Endothelial cell (in vitro differentiated cells): Measurements from ENCODE around the gene NDUFB4. TPM values are rescaled to one million over a fixed set of nuclear protein-coding genes. Genes with fewer than 3 reads are reported as not detected.

Experiments
- DNase-seq: peaks from one replicate; pipeline ENCODE4 v3.0.0; 2021; ENCODE audit warnings: low spot score
- H3K27ac Mint-ChIP-seq: one replicate; pipeline ENCODE4 v1.8.0; 2021; ENCODE audit warnings: mixed read lengths, inconsistent platforms; ENCODE audit not compliant: unreplicated experiment
- H3K27me3 Mint-ChIP-seq: one replicate; pipeline ENCODE4 v1.8.0; 2021; ENCODE audit warnings: mild to moderate bottlenecking, moderate library complexity, mixed read lengths, inconsistent platforms; ENCODE audit not compliant: unreplicated experiment
- H3K36me3 Mint-ChIP-seq: one replicate; pipeline ENCODE4 v1.8.0; 2021; ENCODE audit warnings: mild to moderate bottlenecking, low read depth, mixed read lengths, inconsistent platforms; ENCODE audit not compliant: unreplicated experiment
- H3K4me1 Mint-ChIP-seq: one replicate; pipeline ENCODE4 v1.8.0; 2021; ENCODE audit warnings: mild to moderate bottlenecking, mixed read lengths, inconsistent platforms; ENCODE audit not compliant: unreplicated experiment
- H3K4me3 Mint-ChIP-seq: one replicate; pipeline ENCODE4 v1.8.0; 2021; ENCODE audit warnings: mild to moderate bottlenecking, mixed read lengths, inconsistent platforms; ENCODE audit not compliant: unreplicated experiment
- H3K9me3 Mint-ChIP-seq: one replicate; pipeline ENCODE4 v1.8.0; 2021; ENCODE audit warnings: mixed read lengths, inconsistent platforms; ENCODE audit not compliant: unreplicated experiment
- CTCF ChIP-seq: fragments of 200-600 bp; sonication (generic); IDR thresholded peaks from one replicate; pipeline ENCODE4 v1.5.0; 2021; ENCODE audit warnings: antibody characterized with exemption; ENCODE audit not compliant: unreplicated experiment
- total RNA-seq: library from RNA; stranded (reverse); fragmentation: NEBNext Ultra II Directional; extraction: Animal tissue kit (Norgen Biotek cat#: 25700); gene quantifications from one replicate; pipeline ENCODE4 v1.2.1, GENCODE V29; 2021; ENCODE audit not compliant: unreplicated experiment

NDUFB4 gene
- total RNA-seq, 1 donor from 2014 or later, result 92.6 TPM

GRCh38 chr3:120555657-120556509 lies 40.3 kb upstream of the NDUFB4 start:
- no peak for TF ChIP-seq CTCF
- Mint-ChIP-seq H3K27ac (no peak overlapping the region), H3K36me3 (no peaks in the 10 kb centered on the region), H3K9me3 (peaks cover 4% of the 10 kb centered on the region), H3K4me3 (no peak overlapping the region), H3K27me3 (peaks cover 8% of the 10 kb centered on the region), H3K4me1 (peaks cover 18% of the 10 kb centered on the region)
- DNase-seq, result no peak

GRCh38 chr3:120557115-120557514 lies 39.0 kb upstream of the NDUFB4 start:
- peaks cover 8% of the 10 kb centered on the region for H3K27me3 Mint-ChIP-seq
- no peak for TF ChIP-seq CTCF
- no peak overlapping the region for H3K4me3 Mint-ChIP-seq
- peaks cover 4% of the 10 kb centered on the region for H3K9me3 Mint-ChIP-seq
- H3K36me3 Mint-ChIP-seq, result no peaks in the 10 kb centered on the region
- no peak for DNase-seq
- peak overlapping the region; percentile 97 for H3K27ac Mint-ChIP-seq
- peaks cover 30% of the 10 kb centered on the region for H3K4me1 Mint-ChIP-seq

GRCh38 chr3:120558771-120559241 lies 37.3 kb upstream of the NDUFB4 start:
- Mint-ChIP-seq H3K4me3 (peak overlapping the region; percentile 77), H3K27ac (peak overlapping the region; percentile 97), H3K36me3 (no peaks in the 10 kb centered on the region), H3K27me3 (peaks cover 8% of the 10 kb centered on the region), H3K4me1 (peaks cover 42% of the 10 kb centered on the region), H3K9me3 (peaks cover 4% of the 10 kb centered on the region)
- DNase-seq, result peak; percentile 92
- peak; percentile 99 for TF ChIP-seq CTCF

- peak; percentile 39 for DNase-seq
- Mint-ChIP-seq H3K4me1 (peaks cover 44% of the 10 kb centered on the region), H3K9me3 (peaks cover 4% of the 10 kb centered on the region), H3K27ac (peak overlapping the region; percentile 99), H3K36me3 (no peaks in the 10 kb centered on the region), H3K27me3 (peaks cover 8% of the 10 kb centered on the region), H3K4me3 (peak overlapping the region; percentile 88)
- TF ChIP-seq CTCF, result peak; percentile 44
These were observed 36.7 kb upstream of the NDUFB4 start for GRCh38 chr3:120559242-120560061.
